Hematopoietic multipotent progenitor cell treated with erythropoietin and hydrocortisone succinate and interleukin-3 and kit ligand, for 17 days (in vitro differentiated cells): ENCODE measurements around the gene ST7.
A peak's percentile ranks its signal among the peaks of the same experiment; 100 is the strongest.
"Not testable (repeated sequence)": the region's sequence is repeated elsewhere in the genome, so short reads cannot be mapped to it uniquely, and the experiment has no call there.

Experiments used
- DNase-seq: peaks from one replicate; pipeline ENCODE4 v3.0.0-alpha.2; 2015; ENCODE audit warnings: low spot score

The ST7 gene

DNA sequence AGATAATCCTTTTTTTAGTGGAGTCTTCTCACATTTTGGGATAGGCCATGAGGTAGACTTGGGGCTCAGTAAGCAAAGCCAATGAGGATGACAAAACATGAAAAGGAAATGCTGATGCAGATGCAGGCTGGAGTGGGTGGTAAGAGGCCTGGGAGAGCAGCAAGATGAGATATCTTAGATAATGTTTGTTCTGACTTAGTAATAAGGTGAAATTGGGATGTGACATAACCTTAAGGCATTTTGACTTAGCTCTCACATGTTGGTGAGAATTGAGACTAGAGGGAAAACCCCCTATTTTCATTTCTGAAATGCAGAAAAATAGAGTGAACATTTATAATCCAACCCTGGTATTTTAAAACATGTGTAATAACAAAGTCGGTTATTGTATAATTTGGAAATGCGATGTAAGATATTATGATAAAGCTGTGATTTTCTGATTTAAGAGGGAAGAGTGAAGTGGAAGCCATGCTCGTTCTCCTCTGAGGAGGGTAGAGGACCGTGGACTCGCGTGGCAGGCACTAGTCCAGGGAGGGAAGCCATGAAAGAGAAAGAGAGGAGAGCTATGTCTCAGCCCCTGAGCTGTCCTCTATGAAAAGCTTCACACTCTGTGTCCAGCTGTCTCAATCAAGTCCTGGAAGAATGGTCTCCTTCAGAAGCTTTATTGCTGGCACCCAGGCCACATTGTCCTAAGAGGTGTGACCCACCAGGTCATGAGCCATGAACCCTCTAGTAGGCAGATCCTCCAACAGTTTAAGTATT, 57.3 kb downstream of the ST7 start:
- no peak for DNase-seq

DNA sequence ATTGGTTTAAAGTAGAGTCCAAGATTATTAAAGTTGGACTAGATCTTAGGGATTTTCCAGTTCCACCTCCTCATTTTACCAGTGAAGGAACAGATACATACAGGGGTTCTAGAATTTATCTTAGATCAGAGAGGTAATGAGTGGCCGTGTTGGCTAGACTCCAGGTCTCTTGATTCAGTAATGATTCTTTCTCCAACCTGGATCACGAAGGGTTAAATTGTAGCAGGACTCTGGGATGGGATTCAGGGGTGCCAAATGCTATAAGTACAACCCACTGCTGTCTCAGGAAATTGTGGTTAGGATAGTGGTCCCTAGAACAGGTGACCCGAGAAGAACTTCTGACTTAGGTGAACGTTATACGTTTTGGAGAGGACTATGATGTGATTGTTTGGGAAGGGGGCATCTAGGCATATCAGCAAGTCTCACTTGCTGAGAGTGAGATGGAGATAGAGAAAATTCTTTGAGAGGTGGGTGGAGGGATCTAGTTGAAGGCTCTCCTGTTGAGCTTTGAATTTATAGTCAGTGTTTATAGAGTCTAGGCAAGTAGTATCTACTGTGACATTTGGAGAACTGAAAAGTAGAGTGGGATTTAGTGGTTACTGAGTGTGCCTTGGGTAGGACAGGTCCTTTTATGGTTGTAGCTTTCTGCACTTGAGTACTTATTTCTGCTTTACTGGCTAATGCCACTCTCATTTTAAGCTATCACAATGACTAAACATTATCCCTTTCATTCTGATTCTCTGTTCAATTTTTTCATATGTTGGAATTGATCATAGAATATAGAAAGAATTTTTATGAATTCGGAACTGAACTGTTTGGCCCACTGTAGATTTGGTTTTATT, 58.3 kb downstream of the ST7 start:
- DNase-seq, result peak; percentile 24

DNA sequence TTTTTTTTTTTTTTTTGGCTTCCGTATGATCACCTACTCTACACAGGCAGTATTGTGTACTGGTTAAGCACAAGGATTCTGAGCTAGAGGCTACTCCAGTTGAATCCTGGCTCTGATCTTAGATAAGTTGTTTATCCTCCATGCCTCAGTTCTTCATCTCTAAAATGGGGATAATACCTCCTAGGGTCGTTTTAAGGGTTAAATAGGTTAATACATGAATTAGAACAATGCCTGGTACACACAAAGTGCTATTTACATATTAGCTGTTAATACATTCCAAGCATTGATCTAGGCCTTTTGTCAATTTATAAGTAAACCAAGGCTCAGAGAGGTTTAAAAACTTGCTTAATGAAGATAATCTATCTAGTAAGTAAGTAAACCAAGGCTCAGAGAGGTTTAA, 59.0 kb downstream of the ST7 start:
- DNase-seq, result no peak

DNA sequence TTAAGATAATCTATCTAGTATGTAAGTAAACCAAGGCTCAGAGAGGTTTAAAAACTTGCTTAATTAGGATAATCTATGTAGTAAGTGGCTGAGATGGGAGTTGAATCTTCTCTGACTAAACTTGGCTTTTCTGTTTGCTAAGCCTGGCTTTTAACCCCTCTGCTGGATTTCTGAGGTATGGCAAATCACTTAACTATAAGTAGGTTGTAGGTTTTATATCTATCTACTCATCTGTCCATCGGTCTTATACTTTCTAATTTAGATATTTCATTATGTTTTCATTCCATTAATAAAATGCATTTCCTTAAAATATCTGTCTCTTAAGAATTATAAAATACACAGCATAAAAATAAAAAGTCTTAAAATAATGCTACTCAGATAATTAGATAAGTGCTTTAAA, 59.4 kb downstream of the ST7 start:
- peak; percentile 75 for DNase-seq

DNA sequence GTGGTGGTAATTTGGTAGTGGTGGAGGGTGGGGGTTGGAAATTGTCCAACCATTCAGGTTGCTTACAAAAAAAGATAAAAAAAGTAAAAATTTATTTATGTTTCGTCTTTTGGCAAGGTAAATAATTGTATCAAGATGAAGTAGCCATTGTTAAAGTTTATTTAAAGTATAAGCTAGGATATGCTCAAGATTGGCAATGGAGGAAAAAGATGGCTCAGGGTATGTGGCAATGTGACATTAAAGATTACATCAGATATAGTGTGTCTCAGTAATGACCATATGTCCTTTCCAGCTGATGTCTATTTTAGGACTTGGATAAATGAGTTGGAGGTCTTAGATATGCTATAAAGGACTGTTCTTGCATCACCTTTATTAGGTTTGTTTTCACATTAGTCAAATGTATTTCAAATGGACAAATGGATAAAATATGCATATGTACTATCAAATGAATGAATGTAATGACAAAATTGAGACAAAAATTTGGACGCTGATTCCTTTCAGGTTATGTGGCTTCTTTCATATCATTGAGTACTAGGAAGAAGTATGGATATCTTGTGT, 60.9 kb downstream of the ST7 start:
- no peak for DNase-seq

DNA sequence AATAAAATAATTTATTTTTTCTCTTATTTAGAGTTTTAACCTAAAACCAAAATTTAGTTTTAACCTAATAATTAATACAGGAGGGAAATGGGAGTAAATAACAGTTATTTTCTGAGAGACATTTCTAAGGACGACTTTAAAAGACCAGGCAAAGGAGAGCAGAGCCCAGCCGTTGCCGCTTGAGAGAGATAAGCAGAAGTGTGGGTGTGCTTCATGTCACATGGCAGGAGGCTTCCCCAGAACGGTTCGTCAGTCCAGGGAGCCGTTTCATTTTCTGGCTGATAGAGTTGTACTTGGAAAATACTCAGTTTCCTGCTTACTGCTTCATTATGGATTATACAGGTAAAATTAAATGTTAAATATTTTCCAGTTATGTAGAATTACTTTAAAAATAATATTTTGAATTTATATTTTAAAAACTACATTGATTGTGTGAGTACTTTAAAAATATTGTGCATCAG, 61.4 kb downstream of the ST7 start:
- peak; percentile 88 for DNase-seq

DNA sequence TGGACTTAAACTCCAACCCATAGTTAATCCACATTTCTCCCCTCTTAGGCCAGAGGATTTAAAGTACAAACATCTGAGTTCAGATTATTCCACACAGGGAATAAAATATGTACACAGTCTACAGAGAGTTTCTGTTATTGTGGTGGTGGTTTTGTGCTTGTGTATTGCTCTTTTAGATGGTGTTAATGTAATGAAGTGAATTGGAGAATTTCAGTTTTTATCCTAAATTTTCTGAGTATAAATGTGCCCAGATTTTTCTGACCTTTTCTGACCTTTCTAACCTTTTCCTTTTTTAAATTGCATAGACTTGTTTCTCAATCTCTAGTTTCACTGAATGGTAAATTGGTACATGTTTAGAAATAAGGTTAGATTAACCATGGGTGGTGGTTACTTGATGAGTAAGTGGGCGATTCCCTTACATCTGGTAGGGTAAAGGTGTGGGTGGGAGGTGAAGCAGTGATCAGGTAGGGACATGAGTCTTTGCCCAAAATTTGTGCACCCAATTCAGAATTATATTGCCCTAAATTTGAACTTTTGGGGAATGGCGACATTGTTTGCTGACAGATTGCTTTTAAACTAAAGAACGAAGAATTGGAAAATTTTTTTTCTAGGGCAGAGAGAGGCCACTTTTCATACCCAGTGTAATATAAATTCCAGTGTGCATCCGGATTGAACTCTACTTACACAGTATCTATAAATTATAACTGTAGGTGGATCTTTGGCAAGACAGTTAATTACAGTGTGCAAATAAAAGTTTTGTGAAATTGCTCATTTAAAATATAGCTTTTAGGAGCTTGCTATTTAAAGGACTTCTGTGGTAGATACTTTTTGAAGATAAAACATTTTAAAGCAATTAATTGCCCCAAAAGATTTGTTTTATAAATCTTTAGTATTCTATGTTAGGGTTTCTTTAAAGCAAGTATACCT, 62.2 kb downstream of the ST7 start:
- peak; percentile 59 for DNase-seq

DNA sequence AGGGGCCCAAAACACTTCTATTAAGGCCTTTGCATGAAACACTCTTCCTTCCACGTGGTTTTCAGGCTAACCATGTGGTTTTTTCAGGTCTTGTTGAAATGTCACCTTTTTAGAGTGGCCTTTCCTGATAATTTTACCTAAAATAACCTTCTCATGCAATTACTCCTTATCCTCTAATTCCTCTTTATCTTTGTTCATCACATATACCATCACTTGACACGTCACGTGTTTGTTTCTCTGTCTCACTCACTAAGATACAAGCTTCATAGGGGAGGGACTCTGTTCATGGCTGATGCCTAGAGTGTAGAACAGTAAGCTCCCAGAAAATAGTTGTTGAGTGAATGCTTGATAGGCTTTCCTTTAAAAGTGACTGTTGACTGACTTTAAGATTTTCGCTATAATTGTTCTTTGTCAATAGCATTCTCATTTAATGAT, 63.7 kb downstream of the ST7 start:
- DNase-seq, result peak; percentile 73

DNA sequence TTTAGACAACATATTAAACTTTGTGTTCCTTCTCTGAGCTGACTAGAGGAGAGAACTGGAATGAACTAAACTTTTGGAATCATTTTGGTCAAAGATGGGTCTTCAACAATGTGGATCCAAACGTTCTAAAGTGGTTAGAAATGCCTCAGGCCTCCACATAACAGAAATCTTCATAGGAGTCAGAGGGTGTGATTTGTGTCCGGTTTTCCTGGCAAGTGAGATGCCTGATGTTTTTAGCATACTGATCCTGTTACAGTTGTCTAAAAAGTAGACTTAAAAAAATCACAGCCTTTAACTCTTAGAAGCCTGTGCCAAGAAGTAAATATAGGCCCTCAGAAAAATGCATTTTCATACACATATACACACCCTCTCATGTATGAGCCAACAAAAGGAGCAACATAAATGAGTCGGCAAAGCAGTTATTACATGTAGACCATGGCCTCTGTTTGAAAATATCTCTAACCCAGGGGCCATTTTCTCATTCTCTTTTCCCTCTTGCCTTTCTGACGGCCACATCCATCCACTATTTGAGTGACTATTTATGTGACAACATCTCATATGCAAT, 64.5 kb downstream of the ST7 start:
- peak; percentile 69 for DNase-seq

DNA sequence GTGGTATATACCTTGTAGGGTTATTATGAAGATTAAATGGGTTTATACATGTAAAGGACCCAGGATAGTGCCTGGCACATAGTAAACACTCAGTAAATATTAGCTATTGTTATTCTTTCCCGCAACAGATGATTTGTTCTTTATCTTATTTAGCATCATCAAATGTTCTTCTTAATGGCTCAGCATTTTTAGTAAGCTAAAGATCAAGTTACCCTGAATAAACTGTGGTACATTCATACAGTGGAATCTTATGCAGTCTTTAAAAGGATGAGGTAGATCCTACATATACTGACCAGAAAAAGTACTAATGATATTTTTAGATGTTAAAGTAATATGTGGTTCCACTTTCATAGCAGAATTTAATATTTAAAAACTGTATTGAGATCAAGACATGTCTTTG, 65.4 kb downstream of the ST7 start:
- DNase-seq, result peak; percentile 36

DNA sequence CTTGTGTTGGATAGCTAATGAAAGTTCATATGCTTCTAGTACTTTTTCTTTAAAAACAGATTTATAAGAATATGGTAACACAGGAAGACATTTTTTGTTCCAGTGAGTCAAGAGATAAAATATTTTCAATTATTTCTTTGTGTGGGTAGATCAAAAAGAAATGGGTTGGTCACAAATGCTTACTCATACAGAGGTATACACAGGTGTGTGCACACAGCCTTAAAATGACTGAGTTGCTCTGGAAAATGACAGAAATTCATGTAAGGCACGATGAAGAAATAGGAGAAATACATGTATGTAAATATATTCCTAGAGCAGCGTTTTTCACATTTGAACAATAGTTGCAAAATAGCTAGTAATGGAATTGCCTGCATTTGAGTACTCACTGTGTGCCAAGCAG, 66.0 kb downstream of the ST7 start:
- DNase-seq, result no peak

DNA sequence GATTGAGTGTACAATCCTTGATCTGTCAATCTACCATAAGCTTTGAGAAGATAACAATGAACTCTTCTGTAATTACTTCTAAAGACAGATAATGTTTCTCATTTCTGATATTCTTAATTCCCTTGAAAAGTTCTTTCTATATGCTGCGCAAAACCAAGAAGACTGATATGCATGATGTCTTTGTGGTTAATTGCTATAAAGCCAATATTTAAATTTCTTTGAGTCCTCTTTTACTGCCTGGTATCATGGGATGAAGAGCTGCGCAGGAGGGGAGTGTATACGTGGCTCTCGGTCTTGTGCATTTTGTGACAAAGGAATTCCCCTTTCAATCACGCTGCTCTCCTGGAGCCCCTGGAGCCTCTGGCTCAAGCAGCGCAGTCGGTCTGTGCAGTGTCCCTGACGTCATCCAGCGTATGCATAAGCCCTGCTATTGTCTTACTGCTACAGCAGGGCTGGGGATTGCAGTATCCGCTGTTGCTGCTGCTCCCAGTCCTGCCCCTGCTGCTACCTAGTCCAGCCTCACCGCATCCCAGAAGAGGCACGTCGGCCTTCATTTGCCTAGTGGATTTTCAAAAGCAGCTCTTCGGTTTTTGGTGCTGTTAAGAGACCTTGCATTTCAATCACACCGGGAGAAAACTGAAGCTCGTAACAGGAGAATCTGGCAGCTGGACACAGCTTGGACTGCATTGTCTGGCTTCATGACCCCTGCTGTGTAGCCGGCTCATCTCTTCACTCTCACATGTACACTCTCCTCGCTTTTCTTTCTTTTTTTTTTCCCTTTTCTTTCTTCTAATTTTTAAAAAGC, 66.7 kb downstream of the ST7 start:
- DNase-seq, result no peak

DNA sequence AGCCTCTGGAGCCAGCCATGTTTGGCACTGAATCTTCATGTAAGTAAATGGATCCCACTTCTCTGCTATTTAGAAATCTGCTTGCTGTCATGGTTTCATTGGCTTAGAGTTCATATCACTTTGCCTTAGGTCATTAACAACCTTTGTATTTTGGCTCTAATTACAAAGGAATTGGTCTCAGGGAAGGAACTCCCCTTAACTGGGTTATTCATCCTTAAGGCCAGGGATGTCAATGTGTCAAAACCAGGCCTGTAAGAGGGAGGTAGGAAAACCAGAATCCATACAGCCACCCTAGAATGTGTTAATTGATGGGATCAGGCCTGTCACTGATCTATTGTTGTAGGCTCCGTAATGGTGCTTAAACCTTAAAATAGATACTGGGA, 67.3 kb downstream of the ST7 start:
- DNase-seq, result no peak

DNA sequence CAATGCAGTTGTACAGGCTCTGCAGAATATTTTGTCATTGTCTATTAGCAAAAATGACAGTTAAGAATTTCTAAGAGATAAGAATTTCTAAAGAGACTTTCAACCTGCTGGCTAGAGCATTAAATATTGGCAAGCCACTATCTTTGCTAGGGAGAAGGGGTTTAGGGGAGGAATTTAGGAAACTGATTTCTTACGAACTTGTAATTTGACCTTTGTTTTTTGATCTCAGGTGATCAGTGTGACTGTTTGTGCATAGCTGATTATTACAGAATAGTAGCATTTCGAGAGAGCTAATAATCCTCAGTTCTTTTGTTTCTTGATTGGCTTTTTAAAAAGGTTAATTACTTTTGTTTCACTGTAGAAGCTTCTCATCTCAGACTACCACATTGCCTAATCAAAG, 68.1 kb downstream of the ST7 start:
- no peak for DNase-seq

DNA sequence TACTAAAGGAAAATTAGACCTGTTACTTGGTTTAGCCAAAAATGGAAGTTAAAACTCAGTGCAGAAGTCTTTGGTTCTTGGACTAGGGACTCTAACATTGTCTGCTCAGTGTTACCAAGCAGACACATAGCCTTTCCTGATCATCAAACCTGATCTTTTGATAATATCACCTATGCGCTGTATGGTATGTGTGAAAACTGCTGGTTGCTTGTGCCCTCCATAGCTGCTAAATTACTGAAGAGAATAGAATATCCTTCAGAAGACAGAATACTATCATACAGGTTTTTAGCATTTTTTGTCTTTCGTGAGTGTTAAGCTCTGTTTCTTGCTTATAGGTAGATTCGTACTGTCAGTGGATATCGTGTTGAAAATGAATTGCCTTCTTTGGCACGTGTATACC, 68.7 kb downstream of the ST7 start:
- no peak for DNase-seq

DNA sequence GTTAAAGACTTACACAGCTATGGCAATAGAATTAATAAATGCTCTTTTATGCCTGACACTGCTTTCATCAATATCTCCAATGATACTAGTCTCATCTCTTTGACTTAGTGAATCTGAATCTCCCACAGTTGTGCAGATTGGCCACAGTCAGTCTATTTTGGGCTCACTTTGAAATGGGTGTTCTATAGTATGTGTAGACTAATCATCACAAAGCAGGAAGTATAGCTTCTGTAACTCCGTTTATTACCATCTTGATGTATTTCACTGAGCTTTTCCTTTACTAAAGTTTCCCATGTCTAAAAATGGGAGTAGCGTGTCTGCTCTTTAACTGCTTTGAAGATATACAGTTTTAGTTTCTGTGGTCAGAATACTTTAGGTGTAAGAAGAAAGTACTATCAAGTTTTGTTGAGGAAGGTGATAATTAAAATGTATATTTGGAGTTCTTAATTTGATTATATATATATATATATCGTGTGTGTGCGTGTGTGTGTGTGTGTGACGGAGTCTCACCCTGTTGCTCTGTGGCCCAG, 70.1 kb downstream of the ST7 start:
- no peak for DNase-seq

DNA sequence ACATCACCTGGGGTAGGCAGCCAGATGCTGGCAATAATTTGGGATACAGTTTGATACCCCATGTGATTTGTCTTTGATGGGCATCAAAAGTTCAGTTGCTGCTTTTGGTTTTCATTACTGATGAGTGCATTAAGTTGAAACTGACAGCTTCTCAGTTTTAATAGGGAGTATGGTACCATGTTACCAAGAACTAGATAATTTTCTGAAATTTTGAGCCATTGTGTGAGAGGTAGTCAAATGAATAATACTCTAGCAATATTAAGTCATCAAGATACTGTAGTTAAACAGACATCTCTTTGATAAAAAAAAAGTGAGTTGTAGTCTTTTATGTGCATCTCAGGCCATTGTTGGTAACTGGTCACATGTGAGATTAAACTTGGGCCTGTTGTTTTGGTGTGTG, 71.5 kb downstream of the ST7 start:
- no peak for DNase-seq

DNA sequence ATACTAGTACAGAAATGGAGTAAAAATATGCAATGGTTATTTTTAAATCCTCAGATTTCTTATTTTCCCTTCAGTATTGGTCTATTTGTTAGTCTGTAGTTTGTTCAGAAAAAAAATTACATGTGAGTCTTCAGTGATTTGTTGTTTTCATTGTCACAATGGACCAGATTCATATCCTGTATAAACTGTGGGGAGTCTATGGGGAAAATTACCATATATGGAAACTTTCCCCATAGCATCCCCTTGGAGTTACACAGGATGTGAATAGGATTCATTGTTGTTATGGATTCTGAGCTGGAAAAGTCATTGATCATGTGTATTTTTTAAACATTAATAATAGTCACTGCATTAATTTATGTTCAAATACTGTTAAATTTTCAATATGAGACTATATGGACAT, 72.6 kb downstream of the ST7 start:
- no peak for DNase-seq

DNA sequence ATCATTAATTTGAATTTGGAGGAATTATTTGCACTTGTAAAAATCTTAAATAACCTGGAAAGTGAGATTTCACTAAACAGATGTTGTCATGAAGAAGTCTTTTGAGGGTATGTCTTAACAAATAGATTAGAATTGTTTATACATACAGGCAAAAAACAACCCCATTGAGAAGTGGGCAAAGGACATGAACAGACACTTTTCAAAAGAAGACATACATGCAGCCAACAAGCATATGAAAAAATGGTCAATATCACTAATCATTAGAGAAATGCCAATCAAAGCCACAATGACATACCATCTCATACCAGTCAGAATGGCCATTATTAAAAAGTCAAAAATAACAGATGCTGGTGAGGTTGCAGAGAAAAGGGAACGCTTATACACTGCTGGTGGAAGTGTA, 77.0 kb downstream of the ST7 start:
- DNase-seq, result not testable (repeated sequence)

DNA sequence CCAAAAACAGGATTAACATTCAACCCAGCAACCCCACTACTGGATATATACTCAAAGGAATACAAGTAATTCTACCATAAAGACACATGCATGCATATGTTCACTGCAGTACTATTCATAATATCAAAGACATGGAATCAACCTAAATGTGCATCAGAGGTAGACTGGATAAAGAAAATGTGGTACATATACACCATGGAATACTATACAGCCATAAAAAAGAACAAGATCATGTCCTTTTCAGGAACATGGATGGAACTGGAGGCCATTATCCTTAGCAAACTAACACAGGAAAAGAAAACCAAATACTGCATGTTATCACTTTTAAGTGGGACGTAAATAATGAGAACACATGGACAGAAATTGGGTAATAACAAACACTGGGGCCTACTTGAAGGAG, 77.5 kb downstream of the ST7 start:
- not testable (repeated sequence) for DNase-seq

DNA sequence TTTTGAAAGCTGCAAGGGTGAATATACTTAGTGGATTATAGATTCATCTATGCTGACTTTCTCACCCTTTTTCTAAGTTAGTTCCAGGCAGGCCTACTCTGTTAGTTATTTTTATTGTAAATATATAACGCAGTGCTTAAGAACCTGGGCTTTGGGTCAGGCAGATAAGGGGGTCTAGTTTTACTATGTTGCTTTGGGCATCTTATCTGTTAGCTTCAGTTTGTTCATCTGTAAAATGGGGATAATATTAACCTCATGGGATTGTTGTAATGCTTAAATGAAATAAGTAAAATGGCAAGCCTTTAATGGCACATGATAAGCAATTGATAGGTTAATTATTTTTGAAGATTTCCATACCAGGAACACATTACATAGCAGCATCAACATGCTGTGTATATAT, 79.5 kb downstream of the ST7 start:
- no peak for DNase-seq
